HepG2 (cell line): Measurements from ENCODE around the gene SHISA5. TPM values are rescaled to one million over a fixed set of nuclear protein-coding genes. Genes with fewer than 3 reads are reported as not detected.

Experiments
- ATF7 ChIP-seq, 2 experiments: fragments of 450-650 bp in 1 of 2; sonication (generic) in 1 of 2; formaldehyde crosslinking in 1 of 2; IDR thresholded peaks; 2 replicates each; pipeline versions ENCODE4 v1.4.0 to v1.6.1; 2016 to 2020; ENCODE audit warnings: antibody characterized with exemption in 1 of 2, mild to moderate bottlenecking in 1 of 2, missing genetic modification reagents in 1 of 2
- DDIT3 ChIP-seq: sonication (generic); formaldehyde crosslinking; IDR thresholded peaks from 2 replicates; pipeline ENCODE4 v1.4.0; 2020; ENCODE audit warnings: mild to moderate bottlenecking, missing genetic modification reagents
- E2F5 ChIP-seq: sonication (generic); formaldehyde crosslinking; conservative IDR thresholded peaks from 2 replicates; pipeline ENCODE4 v1.4.0; 2020; ENCODE audit warnings: missing genetic modification reagents
- FOXP4 ChIP-seq: sonication (generic); formaldehyde crosslinking; IDR thresholded peaks from 2 replicates; pipeline ENCODE4 v1.4.0; 2020; ENCODE audit warnings: missing genetic modification reagents
- JDP2 ChIP-seq: sonication (generic); formaldehyde crosslinking; IDR thresholded peaks from 2 replicates; pipeline ENCODE4 v1.8.1; 2022; ENCODE audit warnings: missing genetic modification reagents, borderline replicate concordance
- KMT2B ChIP-seq: IDR thresholded peaks from 2 replicates; pipeline ENCODE4 v1.6.1; 2016; ENCODE audit warnings: missing genetic modification reagents, missing compliant biosample characterization
- SKIL ChIP-seq: sonication (generic); formaldehyde crosslinking; IDR thresholded peaks from 2 replicates; pipeline ENCODE4 v1.8.0; 2022; ENCODE audit warnings: missing genetic modification reagents, mild to moderate bottlenecking, moderate library complexity, borderline replicate concordance
- STAT5B ChIP-seq: sonication (generic); formaldehyde crosslinking; IDR thresholded peaks from 2 replicates; pipeline ENCODE4 v1.4.0; 2020; ENCODE audit warnings: missing genetic modification reagents
- USF2 ChIP-seq, 2 experiments: sonication (generic) in 1 of 2; formaldehyde crosslinking in 1 of 2; IDR thresholded peaks; 2 replicates each; pipeline versions ENCODE4 v1.5.1 to v1.6.1; 2011 to 2020; ENCODE audit warnings: borderline replicate concordance in 1 of 2, low read depth in 1 of 2, low read length in 1 of 2, mild to moderate bottlenecking in 1 of 2, missing genetic modification reagents in 1 of 2, moderate library complexity in 1 of 2
- ZFP36L2 ChIP-seq: sonication (generic); formaldehyde crosslinking; IDR thresholded peaks from 2 replicates; pipeline ENCODE4 v1.4.0; 2020; ENCODE audit warnings: missing genetic modification reagents
- ZMAT3 ChIP-seq: sonication (generic); formaldehyde crosslinking; conservative IDR thresholded peaks from 2 replicates; pipeline ENCODE4 v1.7.0; 2021; ENCODE audit warnings: missing genetic modification reagents
- ZNF276 ChIP-seq: sonication (generic); formaldehyde crosslinking; IDR thresholded peaks from 2 replicates; pipeline ENCODE4 v1.4.0; 2020; ENCODE audit warnings: mild to moderate bottlenecking, low read depth, missing genetic modification reagents
- ZNF33A ChIP-seq: sonication (generic); formaldehyde crosslinking; IDR thresholded peaks from 2 replicates; pipeline ENCODE4 v1.5.1; 2020; ENCODE audit warnings: missing genetic modification reagents, mild to moderate bottlenecking, moderate library complexity, borderline replicate concordance
- ZNF33B ChIP-seq: sonication (generic); formaldehyde crosslinking; IDR thresholded peaks from 2 replicates; pipeline ENCODE4 v1.5.1; 2020; ENCODE audit warnings: mild to moderate bottlenecking, missing genetic modification reagents
- ZNF569 ChIP-seq: sonication (generic); formaldehyde crosslinking; IDR thresholded peaks from 2 replicates; pipeline ENCODE4 v1.5.0; 2020; ENCODE audit warnings: mild to moderate bottlenecking, missing genetic modification reagents, moderate library complexity, borderline replicate concordance
- ZNF761 ChIP-seq: sonication (generic); formaldehyde crosslinking; conservative IDR thresholded peaks from 2 replicates; pipeline ENCODE4 v1.4.0; 2020; ENCODE audit warnings: mild to moderate bottlenecking, missing genetic modification reagents
- ZNF839 ChIP-seq: sonication (generic); formaldehyde crosslinking; IDR thresholded peaks from 2 replicates; pipeline ENCODE4 v1.4.0; 2020; ENCODE audit warnings: missing genetic modification reagents, mild to moderate bottlenecking, borderline replicate concordance
- ZSCAN29 ChIP-seq: sonication (generic); formaldehyde crosslinking; conservative IDR thresholded peaks from 2 replicates; pipeline ENCODE4 v1.4.0; 2020; ENCODE audit warnings: mild to moderate bottlenecking, missing genetic modification reagents
- polyA plus RNA-seq, 8 experiments: library from polyadenylated mRNA; depleted of rRNA in 3 of 8; stranded (reverse) in 7 of 8; unstranded in 1 of 8; fragments of >200 nt; fragmentation: Illumina TruSeq in 4 of 8; extraction: Trizol in 4 of 8; gene quantifications; 2 replicates each; pipeline versions ENCODE4 v1.2.1 to v1.2.3, GENCODE V29; 2011 to 2016; ENCODE audit warnings: low read depth in 4 of 8, missing spikeins in 1 of 8, mixed read lengths in 1 of 8; ENCODE audit not compliant: insufficient read depth in 1 of 8
- total RNA-seq, 5 experiments: library from RNA; depleted of rRNA; stranded (reverse); fragments of >200 nt; fragmentation: Illumina TruSeq; extraction: Trizol; gene quantifications; 2 replicates each; pipeline ENCODE4 v1.2.3, GENCODE V29; 2016; ENCODE audit warnings: low read depth in 1 of 5

The SHISA5 gene
- total and polyA plus RNA-seq, 2 of the 13 experiments (the other 11 are each of a cell fraction or from before 2014, with no cell fraction given) = 75.8 to 91.4 TPM

- no peak for TF ChIP-seq ZNF276 (CRISPR knock-in tag)
- no peak for TF ChIP-seq ZNF33A (CRISPR knock-in tag)
- no peak for TF ChIP-seq ZSCAN29 (CRISPR knock-in tag)
- TF ChIP-seq ZNF33B (CRISPR knock-in tag) = no peak
- peak; percentile 78 for TF ChIP-seq SKIL (CRISPR knock-in tag)
- no peak for TF ChIP-seq ATF7 (IDR thresholded peaks at IDR 0.05)
- no peak for TF ChIP-seq ATF7 (CRISPR knock-in tag; IDR thresholded peaks at IDR 0.05)
- TF ChIP-seq ZNF569 (CRISPR knock-in tag) = no peak
- no peak for TF ChIP-seq STAT5B (CRISPR knock-in tag)
- TF ChIP-seq JDP2 = peak; percentile 53; the same call in 1 of the 2 replicates
- peak; percentile 50 for TF ChIP-seq FOXP4 (CRISPR knock-in tag)
- TF ChIP-seq ZMAT3 (CRISPR knock-in tag) = peak; percentile 3; the same call in 1 of the 2 replicates
- no peak for TF ChIP-seq KMT2B (CRISPR knock-in tag)
- no peak for TF ChIP-seq E2F5 (CRISPR knock-in tag)
- TF ChIP-seq DDIT3 (CRISPR knock-in tag) = no peak
- TF ChIP-seq ZNF761 (CRISPR knock-in tag) = peak; percentile 71; the same call in 1 of the 2 replicates
- TF ChIP-seq USF2 (IDR thresholded peaks at IDR 0.05; ENCODE audit: low read depth, low read length) = no peak
- TF ChIP-seq USF2 (CRISPR knock-in tag; IDR thresholded peaks at IDR 0.05; ENCODE audit: borderline replicate concordance) = no peak
- TF ChIP-seq ZNF839 (CRISPR knock-in tag) = no peak
- no peak for TF ChIP-seq ZFP36L2
Observed at GRCh38 chr3:48428572-48429316, 75.2 kb downstream of the SHISA5 start (continued).
